GM13976 (cell line): ENCODE data around the gene RNASE8.

Experiments used
- DNase-seq: peaks from one replicate; pipeline ENCODE4 v3.0.0; 2012; ENCODE audit warnings: low spot score
- in situ Hi-C: fragments of 300-500 bp; cut with MboI; formaldehyde crosslinking; loops from one replicate; pipeline ENCODE4 v1.12.0; 2022; ENCODE audit warnings: low sequenced_read_pairs, mixed read lengths, inconsistent platforms; ENCODE audit not compliant: unreplicated experiment
- TF ChIP-seq, protein P1 (sequence below): IDR thresholded peaks from 2 replicates; pipeline ENCODE4 v1.5.1; 2012; ENCODE audit warnings: borderline replicate concordance, mild to moderate bottlenecking; ENCODE audit not compliant: insufficient read depth; ENCODE audit errors: extremely low read depth, missing control alignments, control extremely low read depth

The RNASE8 gene

GRCh38 chr14:21090194-21090939 is 32.7 kb downstream of the RNASE8 start:
- DNase-seq: peak; percentile 54
- in situ Hi-C loops: loop anchor here (10.0 kb wide), 1 partner anchor 76 kb away; no protein-coding TSS in a partner anchor
- TF ChIP-seq, protein P1, sequence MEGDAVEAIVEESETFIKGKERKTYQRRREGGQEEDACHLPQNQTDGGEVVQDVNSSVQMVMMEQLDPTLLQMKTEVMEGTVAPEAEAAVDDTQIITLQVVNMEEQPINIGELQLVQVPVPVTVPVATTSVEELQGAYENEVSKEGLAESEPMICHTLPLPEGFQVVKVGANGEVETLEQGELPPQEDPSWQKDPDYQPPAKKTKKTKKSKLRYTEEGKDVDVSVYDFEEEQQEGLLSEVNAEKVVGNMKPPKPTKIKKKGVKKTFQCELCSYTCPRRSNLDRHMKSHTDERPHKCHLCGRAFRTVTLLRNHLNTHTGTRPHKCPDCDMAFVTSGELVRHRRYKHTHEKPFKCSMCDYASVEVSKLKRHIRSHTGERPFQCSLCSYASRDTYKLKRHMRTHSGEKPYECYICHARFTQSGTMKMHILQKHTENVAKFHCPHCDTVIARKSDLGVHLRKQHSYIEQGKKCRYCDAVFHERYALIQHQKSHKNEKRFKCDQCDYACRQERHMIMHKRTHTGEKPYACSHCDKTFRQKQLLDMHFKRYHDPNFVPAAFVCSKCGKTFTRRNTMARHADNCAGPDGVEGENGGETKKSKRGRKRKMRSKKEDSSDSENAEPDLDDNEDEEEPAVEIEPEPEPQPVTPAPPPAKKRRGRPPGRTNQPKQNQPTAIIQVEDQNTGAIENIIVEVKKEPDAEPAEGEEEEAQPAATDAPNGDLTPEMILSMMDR: peak; percentile 20

DNA sequence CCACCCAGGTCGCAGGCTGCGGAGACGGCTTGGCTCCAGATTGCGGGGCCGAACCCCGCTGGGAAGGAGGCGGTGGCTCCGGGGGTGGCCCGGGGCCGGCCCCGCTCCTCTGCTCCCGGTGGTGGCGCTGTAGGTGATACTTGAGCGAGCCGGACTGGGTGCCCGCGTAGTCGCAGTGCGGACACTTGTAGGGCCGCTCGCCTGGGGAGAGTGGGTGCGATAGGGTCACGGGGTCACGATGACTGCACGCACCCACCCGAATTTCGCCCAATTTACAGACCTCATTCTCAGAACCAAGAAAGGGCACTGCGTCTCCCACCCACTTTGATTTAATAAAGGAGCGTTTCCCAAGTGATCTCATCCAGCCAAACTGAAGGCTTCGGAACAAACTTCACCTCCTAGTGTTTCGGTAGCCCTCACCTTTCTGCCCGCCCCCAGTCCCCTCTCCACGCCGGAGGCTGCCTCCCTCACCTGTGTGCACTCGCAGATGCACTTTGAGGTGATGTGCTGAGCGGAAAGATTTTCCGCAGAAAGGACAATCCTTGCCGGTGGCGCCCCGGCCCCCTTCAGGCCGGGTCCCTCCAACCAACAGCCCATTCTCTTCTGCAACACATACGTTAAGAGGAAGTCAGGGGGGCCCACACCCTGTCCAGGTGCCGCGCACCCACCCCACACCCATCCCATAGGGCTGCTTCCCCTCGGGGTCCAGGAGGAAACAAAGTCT is 33.5 kb downstream of the RNASE8 start:
- TF ChIP-seq, protein P1: no peak
- DNase-seq: peak; percentile 25
- in situ Hi-C loops: loop anchor here (10.0 kb wide), 1 partner anchor 76 kb away; no protein-coding TSS in a partner anchor

DNA sequence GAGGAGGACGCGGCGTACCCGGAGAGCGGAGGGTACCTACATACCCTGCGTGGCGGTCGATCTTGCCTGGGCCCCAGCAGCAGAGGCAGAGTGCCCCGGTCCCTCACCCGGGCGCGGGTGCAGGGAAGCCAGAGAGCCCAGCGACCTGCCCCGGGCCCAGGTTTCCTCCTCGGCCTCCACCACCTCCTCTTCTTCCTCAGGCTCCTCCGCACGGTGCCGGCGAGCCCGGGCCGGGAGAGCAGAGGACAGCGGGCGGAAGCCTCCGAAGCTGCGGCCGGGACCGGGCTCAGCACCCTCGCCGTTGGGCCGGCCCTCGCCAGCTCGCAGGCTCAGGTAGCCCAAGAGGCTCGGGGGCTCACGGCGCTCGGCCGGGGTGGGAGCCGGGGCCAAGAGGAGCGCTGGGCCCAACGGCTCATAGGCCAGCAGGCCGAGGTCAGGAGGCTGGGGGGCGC is 34.2 kb downstream of the RNASE8 start:
- no peak for DNase-seq
- TF ChIP-seq, protein P1: no peak
- in situ Hi-C loops: loop anchor here (10.0 kb wide), 1 partner anchor 77 kb away; no protein-coding TSS in a partner anchor

DNA sequence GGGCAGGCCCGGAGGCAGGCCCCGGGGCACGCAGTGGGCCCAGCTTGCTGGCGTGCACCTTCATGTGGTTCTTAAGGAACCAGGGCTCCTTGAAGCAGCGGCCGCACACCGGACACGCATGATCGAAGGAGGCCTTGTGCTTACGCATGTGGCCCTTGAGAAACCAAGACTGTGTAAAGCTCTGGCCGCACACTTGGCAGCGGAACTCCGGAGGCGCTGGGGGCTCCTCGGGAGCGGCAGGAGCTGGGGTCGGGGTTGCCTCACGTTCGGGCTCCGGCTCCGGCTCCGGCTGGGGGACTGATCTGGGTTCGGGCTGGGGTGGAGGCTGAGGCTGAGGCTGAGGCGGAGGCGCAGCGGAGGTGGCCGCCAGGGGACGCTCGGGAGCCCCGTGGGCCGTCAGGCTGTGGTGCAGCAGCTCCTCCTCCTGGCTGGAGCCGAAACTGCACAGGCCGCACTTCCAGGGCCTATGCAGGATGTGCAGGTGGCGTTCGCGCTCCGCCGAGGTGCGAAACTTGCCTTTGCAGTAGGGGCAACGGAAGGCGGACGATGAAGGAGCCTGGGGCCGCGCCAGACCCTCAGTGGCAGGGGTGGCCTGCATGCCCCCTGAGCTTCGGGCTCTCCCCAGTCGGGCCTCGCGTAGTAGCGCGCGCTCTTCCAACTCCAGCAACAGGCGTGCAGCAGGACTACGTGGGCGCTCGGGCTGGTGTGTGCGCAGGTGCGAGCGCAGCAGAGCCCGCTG is 34.8 kb downstream of the RNASE8 start:
- peak; percentile 94 for DNase-seq
- TF ChIP-seq, protein P1: peak; percentile 100
- in situ Hi-C loops: loop anchor here (10.0 kb wide), 1 partner anchor 78 kb away; no protein-coding TSS in a partner anchor

DNA sequence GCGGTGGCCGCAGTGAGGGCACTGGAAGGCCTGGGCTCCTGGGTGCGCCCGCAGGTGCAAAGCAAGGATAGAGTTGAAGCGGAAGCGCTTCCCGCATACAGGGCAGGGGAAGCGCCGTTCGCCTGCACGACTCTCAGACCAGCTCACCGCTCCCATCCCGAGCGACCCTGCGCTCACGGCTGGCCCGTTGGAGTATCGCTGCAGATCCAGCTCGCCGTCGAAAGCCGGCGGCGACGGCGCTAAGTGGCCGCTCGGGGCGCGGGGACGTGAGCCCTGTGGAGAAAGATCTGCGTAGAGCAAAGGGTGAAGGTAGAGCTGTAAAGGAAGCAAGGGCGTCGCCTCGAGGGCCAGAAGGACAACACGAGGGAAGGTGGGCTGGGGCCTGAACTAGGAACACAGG is 35.4 kb downstream of the RNASE8 start:
- TF ChIP-seq, protein P1: no peak
- in situ Hi-C loops: loop anchor here (10.0 kb wide), 1 partner anchor 78 kb away; no protein-coding TSS in a partner anchor
- no peak for DNase-seq
